SK-N-MC (cell line): ENCODE results near the gene TDRD6.

Source experiments
- EZH2 ChIP-seq: fragments of 200-600 bp; sonication (generic); IDR thresholded peaks from one replicate; pipeline ENCODE4 v1.6.1; 2017; ENCODE audit warnings: antibody characterized with exemption
- FOXP2 ChIP-seq: optimal IDR thresholded peaks from 2 replicates; pipeline ENCODE3; 2011; ENCODE audit warnings: mild to moderate bottlenecking, moderate library complexity; ENCODE audit not compliant: insufficient read depth; ENCODE audit errors: extremely low read length, control extremely low read depth
- POLR2AphosphoS5 ChIP-seq: IDR thresholded peaks from 2 replicates; pipeline ENCODE4 v1.6.1; 2012; ENCODE audit warnings: mild to moderate bottlenecking, low read depth, low read length, borderline replicate concordance

- TF ChIP-seq EZH2 = no peak
- no peak for TF ChIP-seq POLR2AphosphoS5
- TF ChIP-seq FOXP2 = no peak
Measured at GRCh38 chr6:46699970-46700369, 12.3 kb downstream of the TDRD6 start.
